Stimulated activated naive CD8-positive, alpha-beta T cell treated with anti-CD3 and anti-CD28 coated beads, Interleukin-15, amount 100 ng/mL, for 72 hours (primary cell): ENCODE data around the gene HIP1.
"Not testable (repeated sequence)": the region's sequence is repeated elsewhere in the genome, so short reads cannot be mapped to it uniquely, and the experiment has no call there.

Experiments used
- ATAC-seq: fragments of 150-1000 bp; cut with Tn5 transposase; 2 replicates; pipeline ENCODE4 v1.10.0; 2021; ENCODE audit warnings: mild to moderate bottlenecking, moderate library complexity
- DNase-seq, 2 donors: peaks; one replicate each; pipeline ENCODE4 v3.0.0; 2021 to 2022
- H3K27ac Mint-ChIP-seq, 2 donors: one replicate each; pipeline ENCODE4 v1.8.0; 2022; ENCODE audit warnings: mild to moderate bottlenecking in 2 of 2, mixed read lengths in 2 of 2, moderate library complexity in 2 of 2
- H3K27me3 Mint-ChIP-seq: one replicate; pipeline ENCODE4 v1.8.0; 2022; ENCODE audit warnings: mixed read lengths
- H3K4me1 Mint-ChIP-seq: one replicate; pipeline ENCODE4 v1.8.0; 2022; ENCODE audit warnings: mild to moderate bottlenecking, mixed read lengths
- H3K4me3 Mint-ChIP-seq, 2 donors: one replicate each; pipeline ENCODE4 v1.8.0; 2022; ENCODE audit warnings: mild to moderate bottlenecking in 2 of 2, mixed read lengths in 2 of 2, moderate library complexity in 1 of 2
- H3K9me3 Mint-ChIP-seq, 2 donors: one replicate each; pipeline ENCODE4 v1.8.0; 2022; ENCODE audit warnings: mixed read lengths in 2 of 2

The HIP1 gene

DNA sequence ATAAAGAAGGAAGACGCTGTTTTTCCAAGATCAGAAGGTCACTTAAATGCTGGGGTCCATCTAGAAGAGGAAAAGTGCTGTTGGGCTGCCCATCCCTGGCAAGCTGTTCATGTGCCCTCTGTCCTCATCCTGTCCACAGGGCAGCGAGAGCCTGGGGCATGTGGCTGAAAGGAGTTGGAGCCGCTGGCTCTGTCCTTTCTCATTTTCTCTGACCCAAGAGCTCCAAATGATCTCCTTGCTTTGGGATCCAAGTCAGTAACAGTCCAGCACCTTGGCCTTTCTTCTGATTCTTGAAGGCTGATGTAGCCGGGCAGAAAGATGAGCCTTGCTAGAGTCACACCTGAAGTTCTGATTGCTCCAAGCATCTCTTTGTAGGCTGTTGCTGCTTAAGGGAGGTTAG lies 202.2 kb downstream of the HIP1 start:
- Mint-ChIP-seq H3K27ac (no peak overlapping the region), H3K9me3 (no peaks in the 10 kb centered on the region), H3K27me3 (no peaks in the 10 kb centered on the region), H3K4me3 (no peak overlapping the region), H3K4me1 (no peaks in the 10 kb centered on the region)
- DNase-seq (no peak), ATAC-seq (no peak)

GRCh38 chr7:75534727-75535307 lies 203.9 kb downstream of the HIP1 start:
- ATAC-seq (peak; percentile 46), DNase-seq (no peak)
- no peaks in the 10 kb centered on the region for H3K27me3 Mint-ChIP-seq
- no peaks in the 10 kb centered on the region for H3K9me3 Mint-ChIP-seq
- H3K4me3 Mint-ChIP-seq = no peak overlapping the region
- H3K4me1 Mint-ChIP-seq = no peaks in the 10 kb centered on the region
- no peak overlapping the region for H3K27ac Mint-ChIP-seq

DNA sequence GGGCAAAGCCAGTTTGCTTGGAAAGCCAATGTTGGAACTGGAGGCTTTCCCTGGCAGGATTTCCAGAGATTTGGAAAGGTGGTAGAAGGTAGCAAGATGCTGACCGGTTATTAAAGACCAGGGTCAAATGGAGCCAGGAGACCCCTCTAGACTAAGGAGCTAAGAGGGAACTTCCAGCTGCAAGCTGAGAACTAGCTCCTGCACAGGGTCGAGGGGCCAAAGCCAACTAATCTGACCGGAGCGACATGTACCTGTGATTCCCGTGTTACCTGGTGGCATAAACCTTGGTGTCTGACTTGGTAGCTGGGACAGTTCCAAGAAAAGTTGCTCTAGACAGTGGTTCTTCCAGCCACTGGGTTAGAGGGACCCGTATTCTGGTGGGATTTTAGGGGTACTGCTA lies 204.8 kb downstream of the HIP1 start:
- Mint-ChIP-seq H3K27me3 (no peaks in the 10 kb centered on the region), H3K27ac (no peak overlapping the region), H3K9me3 (no peaks in the 10 kb centered on the region), H3K4me3 (no peak overlapping the region), H3K4me1 (no peaks in the 10 kb centered on the region)
- ATAC-seq = no peak
- no peak for DNase-seq

GRCh38 chr7:75532639-75533038 lies 206.1 kb downstream of the HIP1 start:
- Mint-ChIP-seq H3K27me3 (no peaks in the 10 kb centered on the region), H3K27ac (no peak overlapping the region), H3K4me3 (no peak overlapping the region), H3K9me3 (no peaks in the 10 kb centered on the region), H3K4me1 (peaks cover 6% of the 10 kb centered on the region)
- ATAC-seq (no peak), DNase-seq (no peak)

DNA sequence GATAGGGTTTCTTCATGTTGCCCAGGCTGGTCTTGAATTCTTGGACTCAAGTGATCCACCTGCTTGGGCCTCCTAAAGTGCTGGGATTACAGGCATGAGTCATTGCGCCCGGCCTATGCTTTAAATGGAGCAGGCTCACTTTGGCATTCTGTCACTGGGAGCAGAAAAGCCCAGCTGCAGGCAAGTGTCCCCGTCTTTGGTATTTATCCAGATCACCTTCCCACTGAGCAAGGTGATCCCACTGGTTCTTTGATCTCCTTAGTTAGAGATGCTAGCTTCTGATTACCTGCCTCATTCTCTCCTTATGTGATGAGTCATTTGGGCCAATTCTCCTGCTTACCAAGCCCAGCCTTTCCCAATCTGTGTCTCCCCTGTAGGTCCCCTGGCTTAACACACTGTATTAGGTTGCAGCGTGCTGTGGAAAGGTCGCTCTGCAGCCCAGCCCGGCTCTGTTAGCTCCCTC lies 207.4 kb downstream of the HIP1 start:
- DNase-seq (no peak), ATAC-seq (no peak)
- H3K27me3 Mint-ChIP-seq = no peaks in the 10 kb centered on the region
- peak overlapping the region in 1 of 2 donors; percentile 2 for H3K27ac Mint-ChIP-seq
- H3K4me3 Mint-ChIP-seq = no peak overlapping the region
- no peaks in the 10 kb centered on the region for H3K9me3 Mint-ChIP-seq
- H3K4me1 Mint-ChIP-seq = peaks cover 17% of the 10 kb centered on the region

- peak overlapping the region; percentile 97 for H3K4me3 Mint-ChIP-seq
- ATAC-seq, H3K9me3 Mint-ChIP-seq, H3K27me3 Mint-ChIP-seq: not testable (repeated sequence)
- peak in 1 of 2 donors; percentile 15 for DNase-seq
- H3K4me1 Mint-ChIP-seq = peaks cover 47% of the 10 kb centered on the region
- peak overlapping the region; percentile 97 for H3K27ac Mint-ChIP-seq
Observed at GRCh38 chr7:75527224-75527722, 211.5 kb downstream of the HIP1 start.

- peaks cover 8 to 11% of the 10 kb centered on the region in 2 donors for H3K9me3 Mint-ChIP-seq
- DNase-seq, H3K4me3 Mint-ChIP-seq, H3K27me3 Mint-ChIP-seq, H3K27ac Mint-ChIP-seq, ATAC-seq: not testable (repeated sequence)
- peaks cover 44% of the 10 kb centered on the region for H3K4me1 Mint-ChIP-seq
Observed at GRCh38 chr7:75521727-75522126, 217.0 kb downstream of the HIP1 start.

DNA sequence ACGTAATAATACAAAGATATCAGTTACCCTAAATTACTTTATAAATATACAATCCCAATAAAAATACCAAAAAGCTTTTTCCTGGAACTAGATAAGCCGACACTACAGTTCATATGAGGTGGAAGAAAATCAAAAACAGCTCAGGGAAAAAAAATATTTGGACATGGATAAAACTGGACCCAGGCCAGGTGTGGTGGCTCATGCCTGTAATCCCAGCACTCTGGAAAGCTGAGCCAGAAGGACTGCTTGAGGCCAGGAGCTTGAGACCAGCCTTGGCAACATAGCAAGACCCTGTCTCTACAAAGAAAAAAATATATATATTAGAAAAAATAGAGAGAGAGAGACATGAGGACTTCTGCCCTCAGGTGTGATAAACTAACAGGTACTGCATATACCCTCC lies 219.9 kb downstream of the HIP1 start:
- not testable (repeated sequence) for H3K27ac Mint-ChIP-seq, ATAC-seq, DNase-seq, H3K27me3 Mint-ChIP-seq, H3K4me3 Mint-ChIP-seq
- Mint-ChIP-seq H3K9me3 (peaks cover 8 to 11% of the 10 kb centered on the region in 2 donors), H3K4me1 (peaks cover 23% of the 10 kb centered on the region)

- not testable (repeated sequence) for ATAC-seq, H3K9me3 Mint-ChIP-seq, H3K27ac Mint-ChIP-seq, H3K27me3 Mint-ChIP-seq, H3K4me1 Mint-ChIP-seq, H3K4me3 Mint-ChIP-seq, DNase-seq
Observed at GRCh38 chr7:75509033-75509432, 229.7 kb downstream of the HIP1 start.

GRCh38 chr7:75492020-75492419 lies 246.7 kb downstream of the HIP1 start, which contains the start of gene SPDYE5:
Gene SPDYE5, plus strand, starts transcription at chr7:75492320. Its CDS starts 1,728 bp downstream, at chr7:75494048.
- not testable (repeated sequence) for H3K27ac Mint-ChIP-seq, H3K9me3 Mint-ChIP-seq, H3K4me1 Mint-ChIP-seq, H3K27me3 Mint-ChIP-seq, ATAC-seq, DNase-seq, H3K4me3 Mint-ChIP-seq

GRCh38 chr7:75485979-75486643 lies 252.6 kb downstream of the HIP1 start, which contains the start of gene POM121C:
Gene POM121C, minus strand, starts transcription at chr7:75486299. Its CDS starts 44,803 bp downstream, at chr7:75441496.
- Mint-ChIP-seq H3K27ac (peak within 1 kb of the TSS; percentile 91 to 94), H3K4me1 (peaks cover 17% of the 10 kb centered on the region), H3K4me3 (peak within 1 kb of the TSS; percentile 96 to 97)
- ATAC-seq = peak; percentile 100
- peak; percentile 78 to 88 for DNase-seq
- not testable (repeated sequence) for H3K27me3 Mint-ChIP-seq, H3K9me3 Mint-ChIP-seq

GRCh38 chr7:75485355-75485978 lies 253.3 kb downstream of the HIP1 start:
- ATAC-seq = peak; percentile 42

More at GRCh38 chr7:75485355-75485978, 253.3 kb downstream of the HIP1 start:
- H3K4me1 Mint-ChIP-seq = peaks cover 17% of the 10 kb centered on the region
- H3K27ac Mint-ChIP-seq = peak overlapping the region; percentile 91 to 94
- peak overlapping the region; percentile 96 to 97 for H3K4me3 Mint-ChIP-seq
- not testable (repeated sequence) for H3K27me3 Mint-ChIP-seq, H3K9me3 Mint-ChIP-seq, DNase-seq
